Right atrium auricular region (tissue), 2 donors: ENCODE results near the gene UVSSA. TPM values are rescaled to one million over a fixed set of nuclear protein-coding genes. Genes with fewer than 3 reads are reported as not detected.
"Not testable (repeated sequence)": the region's sequence is repeated elsewhere in the genome, so short reads cannot be mapped to it uniquely, and the experiment has no call there.

ENCODE experiments used
- DNase-seq: peaks from one replicate; pipeline ENCODE4 v3.0.0-alpha.2; 2019; ENCODE audit warnings: low spot score
- H3K27ac ChIP-seq, 2 donors: fragments of 200-600 bp; sonication (generic); 1 replicate in 1 of 2; 2 replicates in 1 of 2; pipeline ENCODE4 v1.5.1; 2016 to 2019
- H3K27me3 ChIP-seq, 2 donors: fragments of 200-600 bp; sonication (generic); one replicate each; pipeline versions ENCODE4 v1.5.1 to v1.6.0; 2017 to 2019
- H3K36me3 ChIP-seq: fragments of 200-600 bp; sonication (generic); one replicate; pipeline ENCODE4 v1.5.1; 2016
- H3K4me1 ChIP-seq, 2 donors: fragments of 200-600 bp; sonication (generic); one replicate each; pipeline versions ENCODE4 v1.5.1 to v1.6.0; 2017 to 2019
- H3K4me3 ChIP-seq, 2 donors: fragments of 200-600 bp; sonication (generic); 1 replicate in 1 of 2; 2 replicates in 1 of 2; pipeline ENCODE4 v1.5.1; 2017 to 2019; ENCODE audit warnings: mild to moderate bottlenecking in 1 of 2, moderate library complexity in 1 of 2
- H3K9me3 ChIP-seq, 2 donors: fragments of 200-600 bp; sonication (generic); one replicate each; pipeline ENCODE4 v1.5.1; 2019
- total RNA-seq, 2 donors: library from RNA; depleted of rRNA; stranded (reverse); fragments of >200 nt; gene quantifications; one replicate each; pipeline ENCODE4 v1.1.0, GENCODE V29; 2016
- TF ChIP-seq, protein P1 (sequence below), 2 donors: fragments of 200-600 bp; sonication (generic); IDR thresholded peaks; one replicate each; pipeline ENCODE4 v1.5.1; 2019; ENCODE audit warnings: antibody characterized with exemption in 2 of 2

Gene UVSSA
- total RNA-seq, 2 donors from 2014 or later = 4.4 to 7.5 TPM

GRCh38 chr4:1385373-1386340, 38.6 kb downstream of the UVSSA start:
- no peak for DNase-seq
- H3K4me1 ChIP-seq = no peaks in the 10 kb centered on the region

GRCh38 chr4:1393363-1393762, 46.4 kb downstream of the UVSSA start:
- H3K4me1 ChIP-seq, H3K4me3 ChIP-seq, H3K36me3 ChIP-seq, H3K27me3 ChIP-seq, H3K27ac ChIP-seq, DNase-seq: not testable (repeated sequence)
- H3K9me3 ChIP-seq = peaks cover 0 to 29% of the 10 kb centered on the region in 2 donors

More at GRCh38 chr4:1385373-1386340, 38.6 kb downstream of the UVSSA start:
- Histone ChIP-seq H3K4me3 (no peak overlapping the region), H3K27ac (no peak overlapping the region), H3K27me3 (no peaks in the 10 kb centered on the region), H3K9me3 (peaks cover 0 to 8% of the 10 kb centered on the region in 2 donors), H3K36me3 (peaks cover 20% of the 10 kb centered on the region)
- TF ChIP-seq, protein P1, sequence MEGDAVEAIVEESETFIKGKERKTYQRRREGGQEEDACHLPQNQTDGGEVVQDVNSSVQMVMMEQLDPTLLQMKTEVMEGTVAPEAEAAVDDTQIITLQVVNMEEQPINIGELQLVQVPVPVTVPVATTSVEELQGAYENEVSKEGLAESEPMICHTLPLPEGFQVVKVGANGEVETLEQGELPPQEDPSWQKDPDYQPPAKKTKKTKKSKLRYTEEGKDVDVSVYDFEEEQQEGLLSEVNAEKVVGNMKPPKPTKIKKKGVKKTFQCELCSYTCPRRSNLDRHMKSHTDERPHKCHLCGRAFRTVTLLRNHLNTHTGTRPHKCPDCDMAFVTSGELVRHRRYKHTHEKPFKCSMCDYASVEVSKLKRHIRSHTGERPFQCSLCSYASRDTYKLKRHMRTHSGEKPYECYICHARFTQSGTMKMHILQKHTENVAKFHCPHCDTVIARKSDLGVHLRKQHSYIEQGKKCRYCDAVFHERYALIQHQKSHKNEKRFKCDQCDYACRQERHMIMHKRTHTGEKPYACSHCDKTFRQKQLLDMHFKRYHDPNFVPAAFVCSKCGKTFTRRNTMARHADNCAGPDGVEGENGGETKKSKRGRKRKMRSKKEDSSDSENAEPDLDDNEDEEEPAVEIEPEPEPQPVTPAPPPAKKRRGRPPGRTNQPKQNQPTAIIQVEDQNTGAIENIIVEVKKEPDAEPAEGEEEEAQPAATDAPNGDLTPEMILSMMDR (IDR thresholded peaks at IDR 0.05) = no peak

GRCh38 chr4:1393866-1394265, 46.9 kb downstream of the UVSSA start:
- Histone ChIP-seq H3K27ac (no peak overlapping the region), H3K36me3 (no peaks in the 10 kb centered on the region), H3K27me3 (no peaks in the 10 kb centered on the region), H3K4me1 (no peaks in the 10 kb centered on the region), H3K4me3 (no peak overlapping the region), H3K9me3 (peaks cover 0 to 25% of the 10 kb centered on the region in 2 donors)
- no peak for DNase-seq
- TF ChIP-seq, protein P1 (IDR thresholded peaks at IDR 0.05) = no peak

DNA sequence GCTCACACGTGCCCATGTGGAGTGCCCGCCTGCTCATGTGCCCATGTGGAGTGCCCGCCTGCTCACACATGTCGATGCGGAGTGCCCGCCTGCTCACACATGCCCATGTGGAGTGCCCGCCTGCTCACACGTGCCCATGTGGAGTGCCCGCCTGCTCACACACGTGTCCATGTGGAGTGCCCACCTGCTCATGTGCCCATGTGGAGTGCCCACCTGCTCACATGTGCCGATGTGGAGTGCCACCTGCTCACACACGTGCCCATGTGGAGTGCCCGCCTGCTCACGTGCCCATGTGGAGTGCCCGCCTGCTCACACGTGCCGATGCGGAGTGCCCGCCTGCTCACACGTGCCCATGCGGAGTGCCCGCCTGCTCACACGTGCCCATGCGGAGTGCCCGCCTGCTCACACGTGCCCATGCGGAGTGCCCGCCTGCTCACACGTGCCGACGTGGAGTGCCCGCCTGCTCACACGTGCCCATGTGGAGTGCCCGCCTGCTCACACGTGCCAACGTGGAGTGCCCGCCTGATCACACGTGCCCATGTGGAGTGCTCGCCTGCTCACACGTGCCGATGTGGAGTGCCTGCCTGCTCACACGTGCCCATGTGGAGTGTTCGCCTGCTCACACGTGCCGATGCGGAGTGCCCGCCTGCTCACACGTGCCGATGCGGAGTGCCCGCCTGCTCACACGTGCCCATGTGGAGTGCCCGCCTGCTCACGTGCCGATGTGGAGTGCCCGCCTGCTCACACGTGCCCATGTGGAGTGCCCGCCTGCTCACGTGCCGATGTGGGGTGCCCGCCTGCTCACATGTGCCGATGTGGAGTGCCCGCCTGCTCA, 47.8 kb downstream of the UVSSA start:
- not testable (repeated sequence) for H3K4me3 ChIP-seq, H3K36me3 ChIP-seq, H3K27me3 ChIP-seq, H3K4me1 ChIP-seq, DNase-seq, H3K27ac ChIP-seq
- H3K9me3 ChIP-seq = peaks cover 0 to 25% of the 10 kb centered on the region in 2 donors

DNA sequence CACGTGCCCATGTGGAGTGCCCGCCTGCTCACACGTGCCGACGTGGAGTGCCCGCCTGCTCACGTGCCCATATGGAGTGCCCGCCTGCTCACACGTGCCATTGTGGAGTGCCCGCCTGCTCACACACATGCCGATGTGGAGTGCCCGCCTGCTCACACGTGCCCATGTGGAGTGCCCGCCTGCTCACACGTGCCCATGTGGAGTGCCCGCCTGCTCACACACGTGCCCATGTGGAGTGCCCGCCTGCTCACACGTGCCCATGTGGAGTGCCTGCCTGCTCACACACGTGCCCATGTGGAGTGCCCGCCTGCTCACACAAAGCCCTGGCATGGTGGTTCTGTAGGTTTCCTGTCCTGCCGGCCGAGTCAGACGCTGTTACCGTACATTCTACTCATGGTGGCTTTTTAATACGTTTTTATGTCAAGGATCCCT, 48.4 kb downstream of the UVSSA start:
- not testable (repeated sequence) for DNase-seq, H3K27ac ChIP-seq, H3K4me1 ChIP-seq, H3K4me3 ChIP-seq, H3K36me3 ChIP-seq, H3K27me3 ChIP-seq
- peaks cover 0 to 25% of the 10 kb centered on the region in 2 donors for H3K9me3 ChIP-seq

- Histone ChIP-seq H3K4me1 (no peaks in the 10 kb centered on the region), H3K9me3 (peaks cover 0 to 25% of the 10 kb centered on the region in 2 donors), H3K27me3 (peaks cover under 1 to 11% of the 10 kb centered on the region in 2 donors), H3K4me3 (no peak overlapping the region), H3K36me3 (no peaks in the 10 kb centered on the region), H3K27ac (no peak overlapping the region)
- DNase-seq = no peak
- TF ChIP-seq, protein P1 (IDR thresholded peaks at IDR 0.05) = no peak
Observed at GRCh38 chr4:1395941-1396805, 49.2 kb downstream of the UVSSA start.
